H9 (cell line): ENCODE data around the gene DMXL2. TPM values are rescaled to one million over a fixed set of nuclear protein-coding genes. Genes with fewer than 3 reads are reported as not detected.

ENCODE experiments used
- DNase-seq: peaks from one replicate; pipeline ENCODE4 v3.0.0-alpha.2; 2017
- H2AFZ ChIP-seq: one replicate; pipeline ENCODE4 v1.6.1; 2013; ENCODE audit warnings: mild to moderate bottlenecking, low read length, control low read depth, moderate library complexity
- H2AK5ac ChIP-seq: 2 replicates; pipeline ENCODE4 v1.6.1; 2013; ENCODE audit warnings: low read length, control low read depth, mixed read lengths; ENCODE audit not compliant: insufficient read length
- H2BK120ac ChIP-seq: one replicate; pipeline ENCODE4 v1.6.1; 2013; ENCODE audit warnings: low read depth, mild to moderate bottlenecking, low read length, control low read depth, inconsistent platforms; ENCODE audit not compliant: poor library complexity, severe bottlenecking
- H2BK12ac ChIP-seq: 2 replicates; pipeline ENCODE4 v1.6.1; 2013; ENCODE audit warnings: low read length, control low read depth, mixed read lengths, low read depth; ENCODE audit not compliant: insufficient read length
- H2BK15ac ChIP-seq: 2 replicates; pipeline ENCODE4 v1.6.1; 2013; ENCODE audit warnings: low read depth, low read length, control low read depth
- H2BK20ac ChIP-seq: one replicate; pipeline ENCODE4 v1.6.1; 2013; ENCODE audit warnings: low read depth, mild to moderate bottlenecking, low read length, control low read depth, inconsistent platforms; ENCODE audit not compliant: poor library complexity, severe bottlenecking
- H2BK5ac ChIP-seq: 2 replicates; pipeline ENCODE4 v1.6.1; 2013; ENCODE audit warnings: low read length, control low read depth, mixed read lengths; ENCODE audit not compliant: insufficient read length
- H3K14ac ChIP-seq: 2 replicates; pipeline ENCODE4 v1.6.1; 2013; ENCODE audit warnings: low read length, control low read depth; ENCODE audit not compliant: insufficient read depth
- H3K18ac ChIP-seq: 2 replicates; pipeline ENCODE4 v1.6.1; 2013; ENCODE audit warnings: low read depth, mild to moderate bottlenecking, mixed read lengths, low read length, control low read depth; ENCODE audit not compliant: insufficient read length
- H3K23ac ChIP-seq: 2 replicates; pipeline ENCODE4 v1.6.1; 2013; ENCODE audit warnings: low read length, control low read depth, mixed read lengths, low read depth; ENCODE audit not compliant: insufficient read length
- H3K23me2 ChIP-seq: 2 replicates; pipeline ENCODE4 v1.6.1; 2013; ENCODE audit warnings: low read depth, mild to moderate bottlenecking, mixed read lengths, low read length, control low read depth; ENCODE audit not compliant: insufficient read length, poor library complexity, severe bottlenecking
- H3K27ac ChIP-seq: 2 replicates; pipeline ENCODE4 v1.5.1; 2013; ENCODE audit warnings: low read length, control low read depth, mixed read lengths, low read depth; ENCODE audit not compliant: insufficient read length
- H3K27me3 ChIP-seq: 2 replicates; pipeline ENCODE4 v1.6.1; 2013; ENCODE audit warnings: low read length, control low read depth, inconsistent platforms; ENCODE audit not compliant: insufficient read depth
- H3K4ac ChIP-seq: 2 replicates; pipeline ENCODE4 v1.6.1; 2013; ENCODE audit warnings: low read depth, mild to moderate bottlenecking, control low read depth, inconsistent platforms, low read length, moderate library complexity
- H3K4me1 ChIP-seq: 2 replicates; pipeline ENCODE4 v1.6.1; 2013; ENCODE audit warnings: low read length, control low read depth, inconsistent platforms; ENCODE audit not compliant: insufficient read depth
- H3K4me2 ChIP-seq: 2 replicates; pipeline ENCODE4 v1.6.1; 2013; ENCODE audit warnings: low read length, control low read depth, mixed read lengths; ENCODE audit not compliant: insufficient read length, insufficient read depth
- H3K56ac ChIP-seq: 2 replicates; pipeline ENCODE4 v1.6.1; 2013; ENCODE audit warnings: low read depth, mild to moderate bottlenecking, mixed read lengths, low read length, control low read depth; ENCODE audit not compliant: insufficient read length
- H3K79me1 ChIP-seq: 2 replicates; pipeline ENCODE4 v1.6.1; 2013; ENCODE audit warnings: low read depth, mild to moderate bottlenecking, moderate library complexity, low read length, control low read depth, inconsistent platforms; ENCODE audit not compliant: insufficient read depth, poor library complexity, severe bottlenecking
- H3K79me2 ChIP-seq: 2 replicates; pipeline ENCODE4 v1.6.1; 2013; ENCODE audit warnings: low read length, control low read depth, inconsistent platforms; ENCODE audit not compliant: insufficient read depth
- H3K9ac ChIP-seq: 2 replicates; pipeline ENCODE4 v1.6.1; 2013; ENCODE audit warnings: low read length, control low read depth, mixed read lengths; ENCODE audit not compliant: insufficient read length; ENCODE audit errors: extremely low read depth
- H3K9me3 ChIP-seq: one replicate; pipeline ENCODE4 v1.6.1; 2013; ENCODE audit warnings: low read depth, low read length, inconsistent platforms; ENCODE audit not compliant: control insufficient read depth
- H3T11ph ChIP-seq: one replicate; pipeline ENCODE4 v1.6.1; 2013; ENCODE audit warnings: mild to moderate bottlenecking, low read length, control low read depth, inconsistent platforms
- H4K20me1 ChIP-seq: one replicate; pipeline ENCODE4 v1.6.1; 2013; ENCODE audit not compliant: control insufficient read depth, insufficient read length, insufficient read depth
- H4K5ac ChIP-seq: 2 replicates; pipeline ENCODE4 v1.6.1; 2013; ENCODE audit warnings: low read depth, mild to moderate bottlenecking, mixed read lengths, low read length, control low read depth; ENCODE audit not compliant: insufficient read length
- H4K8ac ChIP-seq: replicated peaks from 2 replicates; pipeline ENCODE4 v1.6.1; 2013; ENCODE audit warnings: low read length, control low read depth, mixed read lengths, low read depth; ENCODE audit not compliant: insufficient read length
- H4K91ac ChIP-seq: 2 replicates; pipeline ENCODE4 v1.6.1; 2013; ENCODE audit warnings: low read depth, mild to moderate bottlenecking, moderate library complexity, mixed read lengths, low read length, control low read depth; ENCODE audit not compliant: insufficient read length
- H3K27ac Mint-ChIP-seq, 3 experiments: 2 replicates in 2 of 3; 3 replicates in 1 of 3; pipeline ENCODE4 v1.8.0; 2020 to 2021; ENCODE audit warnings: mixed read lengths in 3 of 3, mild to moderate bottlenecking in 1 of 3, moderate library complexity in 1 of 3
- H3K27me3 Mint-ChIP-seq: 2 replicates; pipeline ENCODE4 v1.8.0; 2021; ENCODE audit warnings: low read depth, mild to moderate bottlenecking, moderate library complexity, mixed read lengths
- H3K36me3 Mint-ChIP-seq, 3 experiments: 2 replicates in 2 of 3; 3 replicates in 1 of 3; pipeline ENCODE4 v1.8.0; 2020 to 2021; ENCODE audit warnings: low read depth in 3 of 3, mixed read lengths in 3 of 3; ENCODE audit not compliant: insufficient read depth in 1 of 3
- H3K4me1 Mint-ChIP-seq, 2 experiments: 2 replicates each; pipeline ENCODE4 v1.8.0; 2020; ENCODE audit warnings: mixed read lengths in 2 of 2
- H3K4me3 Mint-ChIP-seq, 2 experiments: 2 replicates in 1 of 2; 3 replicates in 1 of 2; pipeline ENCODE4 v1.8.0; 2020 to 2021; ENCODE audit warnings: mild to moderate bottlenecking in 2 of 2, mixed read lengths in 2 of 2, moderate library complexity in 1 of 2
- H3K9me3 Mint-ChIP-seq, 2 experiments: 2 replicates in 1 of 2; 3 replicates in 1 of 2; pipeline ENCODE4 v1.8.0; 2020; ENCODE audit warnings: mild to moderate bottlenecking in 2 of 2, mixed read lengths in 2 of 2, moderate library complexity in 1 of 2
- CTCF ChIP-seq: fragments of 200-600 bp; sonication (generic); conservative IDR thresholded peaks from 3 replicates; pipeline ENCODE4 v1.8.0; 2021; ENCODE audit warnings: antibody characterized with exemption, mild to moderate bottlenecking
- WGBS: extraction: QIAGEN DNeasy Blood & Tissue Kit; methylation state at CpG from one replicate; pipeline ENCODE4 v1.1.7; 2013; ENCODE audit warnings: missing lambda C conversion rate, low lambda C conversion rate, mixed read lengths; ENCODE audit not compliant: insufficient read length; ENCODE audit errors: extremely low coverage; 5-methylcytosine and 5-hydroxymethylcytosine counted together
- total RNA-seq: library from RNA; stranded (reverse); gene quantifications from 2 replicates; pipeline ENCODE4 v1.2.1, GENCODE V29; 2021

The DMXL2 gene
- total RNA-seq, 1 experiment from 2014 or later = 13.9 TPM

DNA sequence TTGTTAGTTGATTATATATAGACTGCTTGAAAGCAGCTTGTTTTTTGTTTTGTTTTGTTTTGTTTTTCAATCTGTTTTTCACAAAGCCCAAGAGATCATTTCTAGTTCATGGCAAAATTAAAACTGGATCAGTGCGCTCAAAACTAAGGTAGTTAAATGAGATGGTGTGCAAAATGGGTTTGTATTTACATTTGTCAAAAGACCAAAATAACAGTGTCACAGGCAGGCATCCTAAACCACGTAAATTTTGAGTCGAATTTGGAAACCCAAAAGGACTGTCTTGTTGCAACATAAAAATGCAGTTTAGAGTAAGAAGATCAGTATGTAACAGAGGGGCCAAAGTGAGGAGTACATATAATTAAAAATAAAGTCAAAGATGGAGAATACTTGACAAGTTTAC is 2.4 kb downstream of the DMXL2 start:
- DNase-seq = no peak
- H2BK20ac ChIP-seq = no peak overlapping the region
- H3K4me1 ChIP-seq = no peaks in the 10 kb centered on the region; the same call in 1 of the 2 replicates
- no peak for TF ChIP-seq CTCF
- no CpG with 5 or more reads among the region's 3 CpGs for WGBS
- no peak overlapping the region for H2BK5ac ChIP-seq
- no peak overlapping the region for H2BK120ac ChIP-seq
- no peaks in the 10 kb centered on the region for H3K79me1 ChIP-seq
- H3K4me1 Mint-ChIP-seq = peaks cover 17 to 24% of the 10 kb centered on the region in 2 experiments
- peaks cover 2% of the 10 kb centered on the region; the same call in 1 of the 2 replicates for H3K27me3 ChIP-seq
- H3K14ac ChIP-seq = no peak overlapping the region
- H3K4me2 ChIP-seq = no peak overlapping the region
- H3K4ac ChIP-seq = no peak overlapping the region
- no peak overlapping the region for H3T11ph ChIP-seq
- H3K79me2 ChIP-seq = 0 out of 2 replicates have a peak, but pooled peaks cover 2% of the 10 kb centered on the region
- H3K27ac ChIP-seq = no peak overlapping the region
- no peak overlapping the region for H3K23ac ChIP-seq
- H3K9me3 Mint-ChIP-seq = no peaks in the 10 kb centered on the region
- no peak overlapping the region for H2BK15ac ChIP-seq
- H4K20me1 ChIP-seq = no peaks in the 10 kb centered on the region
- H4K5ac ChIP-seq = no peak overlapping the region
- H3K23me2 ChIP-seq = peaks cover 10% of the 10 kb centered on the region
- H3K4me3 Mint-ChIP-seq = no peak overlapping the region
- H3K18ac ChIP-seq = no peak overlapping the region
- no peak overlapping the region for H4K8ac ChIP-seq
- H4K91ac ChIP-seq = no peak overlapping the region
- no peak overlapping the region for H2AFZ ChIP-seq
- peaks cover 20% of the 10 kb centered on the region for H3K27me3 Mint-ChIP-seq
- no peaks in the 10 kb centered on the region for H3K36me3 Mint-ChIP-seq
- H3K56ac ChIP-seq = no peak overlapping the region
- H2BK12ac ChIP-seq = no peak overlapping the region
- no peak overlapping the region for H2AK5ac ChIP-seq
- H3K9me3 ChIP-seq = no peaks in the 10 kb centered on the region
- H3K27ac Mint-ChIP-seq = no peak overlapping the region
- H3K9ac ChIP-seq = no peak overlapping the region
